CD4-positive, alpha-beta memory T cell (primary cell): Measurements from ENCODE around the gene GABRG2. TPM values are rescaled to one million over a fixed set of nuclear protein-coding genes. Genes with fewer than 3 reads are reported as not detected.
A peak's percentile ranks its signal among the peaks of the same experiment; 100 is the strongest.

Experiments
- CTCF ChIA-PET: fragments of 350-600 bp; sonication (Branson Sonifier 250); formaldehyde crosslinking; loops from one replicate; lab custom pipeline; 2021; ENCODE audit warnings: inconsistent platforms; ENCODE audit not compliant: partially characterized antibody; lab: Charles Lee
- POLR2A ChIA-PET: fragments of 350-600 bp; sonication (Branson Sonifier 250); formaldehyde crosslinking; loops from one replicate; lab custom pipeline; 2021; ENCODE audit not compliant: partially characterized antibody; lab: Charles Lee
- DNase-seq, 5 donors: peaks; one replicate each; pipeline versions ENCODE4 v3.0.0 to v3.0.0-alpha.2; 2020 to 2022; ENCODE audit warnings: mixed read lengths in 1 of 5
- H3K27ac ChIP-seq: one replicate; pipeline ENCODE4 v1.7.0; 2013; ENCODE audit warnings: low read depth, low read length
- H3K27me3 ChIP-seq: 2 replicates; pipeline ENCODE4 v1.7.0; 2013; ENCODE audit warnings: mild to moderate bottlenecking, low read length, moderate library complexity; ENCODE audit not compliant: insufficient read depth
- H3K36me3 ChIP-seq: 2 replicates; pipeline ENCODE4 v1.7.0; 2013; ENCODE audit warnings: mild to moderate bottlenecking, low read length, moderate library complexity; ENCODE audit not compliant: insufficient read depth
- H3K4me1 ChIP-seq: 2 replicates; pipeline ENCODE4 v1.7.0; 2013; ENCODE audit warnings: mild to moderate bottlenecking, low read length, moderate library complexity; ENCODE audit not compliant: insufficient read depth
- H3K4me3 ChIP-seq, 2 donors: one replicate each; pipeline ENCODE4 v1.7.0; 2013; ENCODE audit warnings: low read length in 2 of 2, mild to moderate bottlenecking in 1 of 2
- H3K9me3 ChIP-seq, 2 donors: one replicate each; pipeline ENCODE4 v1.7.0; 2013; ENCODE audit warnings: low read length in 2 of 2, control low read depth in 1 of 2; ENCODE audit not compliant: control insufficient read depth in 1 of 2
- H3K27ac Mint-ChIP-seq, 7 donors: one replicate each; pipeline ENCODE4 v1.8.0; 2020 to 2021; ENCODE audit warnings: mixed read lengths in 7 of 7, mild to moderate bottlenecking in 6 of 7, inconsistent platforms in 3 of 7, moderate library complexity in 3 of 7
- H3K27me3 Mint-ChIP-seq, 2 donors: one replicate each; pipeline ENCODE4 v1.8.0; 2020 to 2021; ENCODE audit warnings: mixed read lengths in 2 of 2
- H3K36me3 Mint-ChIP-seq, 2 donors: one replicate each; pipeline ENCODE4 v1.8.0; 2020 to 2021; ENCODE audit warnings: mixed read lengths in 2 of 2, inconsistent platforms in 1 of 2, mild to moderate bottlenecking in 1 of 2
- H3K4me1 Mint-ChIP-seq, 4 donors: one replicate each; pipeline ENCODE4 v1.8.0; 2020 to 2021; ENCODE audit warnings: mixed read lengths in 4 of 4, mild to moderate bottlenecking in 1 of 4
- H3K4me3 Mint-ChIP-seq, 8 donors: one replicate each; pipeline ENCODE4 v1.8.0; 2020 to 2021; ENCODE audit warnings: mixed read lengths in 8 of 8, mild to moderate bottlenecking in 7 of 8, moderate library complexity in 6 of 8, inconsistent platforms in 3 of 8
- H3K9me3 Mint-ChIP-seq, 8 donors: one replicate each; pipeline ENCODE4 v1.8.0; 2020 to 2021; ENCODE audit warnings: mixed read lengths in 8 of 8, mild to moderate bottlenecking in 5 of 8, inconsistent platforms in 3 of 8, moderate library complexity in 1 of 8
- intact Hi-C: fragments of 100-400 bp; cut with micrococcal nuclease; formaldehyde crosslinking; loops from one replicate; pipeline ENCODE4 v1.15.1; 2023
- polyA plus RNA-seq, 2 donors: library from polyadenylated mRNA; unstranded; fragments of 300-500 nt; fragmentation: Illumina TruSeq; gene quantifications; one replicate each; pipeline ENCODE4 v1.2.3, GENCODE V29; 2021
- total RNA-seq, 2 experiments: library from RNA; stranded (reverse); gene quantifications; one replicate each; pipeline ENCODE4 v1.2.3, GENCODE V29; 2021

Gene GABRG2
- total and polyA plus RNA-seq, 4 experiments from 2014 or later = not detected

DNA sequence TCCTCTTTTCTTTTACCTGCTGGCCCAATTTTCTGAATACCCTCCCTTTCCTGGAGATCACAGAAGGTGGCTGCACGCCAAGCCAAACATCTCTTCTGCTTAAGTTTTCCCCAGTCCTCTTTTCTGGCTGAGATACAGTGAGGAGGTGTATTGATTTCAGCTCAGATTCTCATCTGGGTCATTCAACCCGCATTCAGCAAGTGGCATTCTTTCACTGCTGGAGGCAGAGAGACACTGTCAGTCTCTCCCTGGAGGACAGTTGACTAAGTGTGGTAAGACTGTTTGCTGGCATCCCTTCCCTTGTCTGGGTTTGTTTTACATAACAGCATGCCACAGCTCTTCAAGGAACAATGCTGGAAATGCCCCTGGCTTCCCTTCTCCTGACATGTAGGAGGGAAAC is 60.5 kb downstream of the GABRG2 start:
- H3K4me3 Mint-ChIP-seq = no peak overlapping the region
- no peak overlapping the region for H3K4me3 ChIP-seq
- intact Hi-C loops = no loop called here
- peaks cover 0 to 7% (median 2%) of the 10 kb centered on the region in 8 donors for H3K9me3 Mint-ChIP-seq
- no peak overlapping the region for H3K27ac ChIP-seq
- H3K36me3 ChIP-seq = no peaks in the 10 kb centered on the region
- no peaks in the 10 kb centered on the region for H3K27me3 ChIP-seq
- H3K9me3 ChIP-seq = no peaks in the 10 kb centered on the region
- no peak overlapping the region for H3K27ac Mint-ChIP-seq
- DNase-seq = no peak
- no peaks in the 10 kb centered on the region for H3K4me1 ChIP-seq
- ChIA-PET CTCF (no interaction called here), POLR2A (no interaction called here)
- no peaks in the 10 kb centered on the region for H3K4me1 Mint-ChIP-seq
- H3K36me3 Mint-ChIP-seq = no peaks in the 10 kb centered on the region
- no peaks in the 10 kb centered on the region for H3K27me3 Mint-ChIP-seq

DNA sequence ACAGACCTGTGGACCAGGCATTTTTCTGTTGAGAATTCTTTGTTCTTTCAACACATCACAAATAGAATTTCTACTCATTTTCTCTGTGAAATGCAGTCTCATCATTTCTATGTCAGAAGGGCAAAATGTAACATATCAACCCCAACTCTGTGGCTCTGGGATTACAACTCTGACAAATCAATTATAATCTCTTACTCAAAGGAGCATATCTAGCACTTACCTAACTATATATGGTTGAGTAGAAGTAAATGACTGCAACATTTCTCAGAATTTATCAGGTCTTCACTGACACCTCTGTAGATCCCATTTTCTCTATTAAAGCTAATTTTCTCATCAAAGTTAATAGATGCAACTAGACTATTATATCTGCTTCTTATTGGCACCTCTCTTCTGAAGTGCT is 64.8 kb downstream of the GABRG2 start:
- POLR2A ChIA-PET = no interaction called here
- Histone ChIP-seq H3K4me3 (no peak overlapping the region), H3K27me3 (no peaks in the 10 kb centered on the region), H3K27ac (no peak overlapping the region), H3K9me3 (no peaks in the 10 kb centered on the region), H3K36me3 (no peaks in the 10 kb centered on the region), H3K4me1 (no peaks in the 10 kb centered on the region)
- Mint-ChIP-seq H3K27ac (no peak overlapping the region), H3K27me3 (no peaks in the 10 kb centered on the region), H3K4me1 (no peaks in the 10 kb centered on the region), H3K4me3 (no peak overlapping the region), H3K36me3 (no peaks in the 10 kb centered on the region), H3K9me3 (peaks cover 0 to 10% (median 0%) of the 10 kb centered on the region in 8 donors)
- CTCF ChIA-PET = no interaction called here
- DNase-seq = no peak
- intact Hi-C loops = no loop called here

DNA sequence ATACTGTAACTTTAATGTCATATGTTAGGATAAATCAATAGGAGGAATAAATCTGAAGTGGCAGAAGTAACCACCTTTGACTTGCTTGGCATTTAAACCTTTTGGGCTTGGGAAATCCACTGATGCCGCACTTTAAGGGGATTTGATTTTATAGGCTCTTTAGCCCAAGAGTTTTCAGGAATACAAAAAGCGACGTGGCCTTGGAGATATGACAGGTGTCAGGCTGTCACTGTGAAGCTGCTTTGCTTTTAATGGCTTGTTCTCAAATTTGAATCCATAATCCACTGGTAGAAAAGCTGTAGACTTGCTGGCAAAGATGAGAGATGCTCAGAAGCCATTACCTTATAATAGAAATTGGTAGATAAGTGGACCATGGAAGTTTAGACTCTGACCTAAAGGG is 71.6 kb downstream of the GABRG2 start:
- POLR2A ChIA-PET = no interaction called here
- no peak overlapping the region for H3K27ac ChIP-seq
- H3K4me3 Mint-ChIP-seq = no peak overlapping the region
- no peak overlapping the region for H3K27ac Mint-ChIP-seq
- intact Hi-C loops = no loop called here
- no peak overlapping the region for H3K4me3 ChIP-seq
- H3K36me3 ChIP-seq = no peaks in the 10 kb centered on the region
- no peaks in the 10 kb centered on the region for H3K27me3 ChIP-seq
- peaks cover 0 to 5% (median 1%) of the 10 kb centered on the region in 8 donors for H3K9me3 Mint-ChIP-seq
- no peaks in the 10 kb centered on the region for H3K4me1 ChIP-seq
- no peaks in the 10 kb centered on the region for H3K36me3 Mint-ChIP-seq
- DNase-seq = no peak
- CTCF ChIA-PET = no interaction called here
- H3K27me3 Mint-ChIP-seq = no peaks in the 10 kb centered on the region
- H3K9me3 ChIP-seq = no peaks in the 10 kb centered on the region
- H3K4me1 Mint-ChIP-seq = no peaks in the 10 kb centered on the region

DNA sequence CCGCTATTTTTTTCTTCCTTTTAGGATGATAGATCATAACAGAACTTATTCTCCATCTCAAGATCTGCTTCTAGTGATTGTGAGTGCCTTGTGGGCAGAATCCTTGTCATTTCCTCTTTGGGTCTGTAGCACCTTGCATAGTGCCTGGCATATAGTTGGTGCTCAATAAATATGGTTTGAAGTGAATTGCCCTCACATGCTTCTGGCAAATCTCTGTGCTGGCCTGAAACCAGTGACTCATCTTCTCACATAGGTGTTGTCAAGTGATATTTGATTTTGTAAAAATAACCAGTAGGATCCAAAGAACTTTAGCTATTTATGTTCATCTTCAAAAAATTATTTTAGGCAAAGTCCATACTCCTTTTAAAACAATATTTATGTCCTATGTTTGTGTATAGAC is 86.7 kb downstream of the GABRG2 start:
- intact Hi-C loops = no loop called here
- CTCF ChIA-PET = no interaction called here
- H3K9me3 ChIP-seq = no peaks in the 10 kb centered on the region
- no peak overlapping the region for H3K4me3 ChIP-seq
- Mint-ChIP-seq H3K4me1 (no peaks in the 10 kb centered on the region), H3K4me3 (no peak overlapping the region), H3K9me3 (peaks cover 0 to 3% (median 0%) of the 10 kb centered on the region in 8 donors), H3K27ac (no peak overlapping the region), H3K27me3 (no peaks in the 10 kb centered on the region), H3K36me3 (no peaks in the 10 kb centered on the region)
- POLR2A ChIA-PET = no interaction called here
- no peak for DNase-seq
- H3K27me3 ChIP-seq = no peaks in the 10 kb centered on the region
- no peaks in the 10 kb centered on the region for H3K36me3 ChIP-seq
- H3K27ac ChIP-seq = no peak overlapping the region
- no peaks in the 10 kb centered on the region for H3K4me1 ChIP-seq

GRCh38 chr5:162160401-162160800 is 92.8 kb downstream of the GABRG2 start:
- intact Hi-C loops = no loop called here
- H3K27me3 Mint-ChIP-seq = no peaks in the 10 kb centered on the region
- no peak overlapping the region for H3K27ac Mint-ChIP-seq
- no peaks in the 10 kb centered on the region for H3K4me1 ChIP-seq
- peaks cover 0 to 13% (median 8%) of the 10 kb centered on the region in 8 donors for H3K9me3 Mint-ChIP-seq
- CTCF ChIA-PET = no interaction called here
- H3K36me3 Mint-ChIP-seq = no peaks in the 10 kb centered on the region
- no peaks in the 10 kb centered on the region for H3K27me3 ChIP-seq
- no peak overlapping the region for H3K4me3 ChIP-seq
- no peaks in the 10 kb centered on the region for H3K36me3 ChIP-seq
- POLR2A ChIA-PET = no interaction called here
- no peaks in the 10 kb centered on the region for H3K4me1 Mint-ChIP-seq
- no peak for DNase-seq
- H3K4me3 Mint-ChIP-seq = no peak overlapping the region
- H3K27ac ChIP-seq = no peak overlapping the region
- no peaks in the 10 kb centered on the region for H3K9me3 ChIP-seq

DNA sequence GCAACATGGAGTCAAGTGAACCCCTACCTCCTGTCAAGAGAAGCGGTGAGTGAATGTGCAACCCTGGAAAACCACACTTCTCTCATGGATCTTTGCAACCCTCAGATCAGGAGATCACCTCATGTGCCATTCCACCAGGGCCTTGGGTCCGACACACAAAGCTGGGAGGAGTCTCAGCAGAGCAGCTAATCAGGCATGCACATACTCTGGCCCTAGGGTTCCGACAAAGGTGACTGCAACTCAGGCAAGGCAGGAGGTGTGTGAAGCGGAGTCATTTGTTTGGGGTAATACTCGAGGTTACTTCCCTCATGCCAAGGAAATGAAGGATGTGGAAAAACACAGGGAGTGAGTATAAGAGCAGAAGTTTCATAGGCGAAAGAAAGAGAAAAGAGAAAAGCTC is 96.1 kb downstream of the GABRG2 start:
- ChIA-PET CTCF (no interaction called here), POLR2A (no interaction called here)
- no peaks in the 10 kb centered on the region for H3K27me3 ChIP-seq
- intact Hi-C loops = no loop called here
- Mint-ChIP-seq H3K4me3 (no peak overlapping the region), H3K9me3 (peaks cover 5 to 31% (median 22%) of the 10 kb centered on the region in 8 donors), H3K36me3 (no peaks in the 10 kb centered on the region), H3K27ac (peak overlapping the region in 1 of 7 donors; percentile 81), H3K4me1 (no peaks in the 10 kb centered on the region), H3K27me3 (no peaks in the 10 kb centered on the region)
- H3K27ac ChIP-seq = no peak overlapping the region
- no peaks in the 10 kb centered on the region for H3K4me1 ChIP-seq
- no peaks in the 10 kb centered on the region for H3K36me3 ChIP-seq
- H3K4me3 ChIP-seq = no peak overlapping the region
- no peaks in the 10 kb centered on the region for H3K9me3 ChIP-seq
- no peak for DNase-seq

DNA sequence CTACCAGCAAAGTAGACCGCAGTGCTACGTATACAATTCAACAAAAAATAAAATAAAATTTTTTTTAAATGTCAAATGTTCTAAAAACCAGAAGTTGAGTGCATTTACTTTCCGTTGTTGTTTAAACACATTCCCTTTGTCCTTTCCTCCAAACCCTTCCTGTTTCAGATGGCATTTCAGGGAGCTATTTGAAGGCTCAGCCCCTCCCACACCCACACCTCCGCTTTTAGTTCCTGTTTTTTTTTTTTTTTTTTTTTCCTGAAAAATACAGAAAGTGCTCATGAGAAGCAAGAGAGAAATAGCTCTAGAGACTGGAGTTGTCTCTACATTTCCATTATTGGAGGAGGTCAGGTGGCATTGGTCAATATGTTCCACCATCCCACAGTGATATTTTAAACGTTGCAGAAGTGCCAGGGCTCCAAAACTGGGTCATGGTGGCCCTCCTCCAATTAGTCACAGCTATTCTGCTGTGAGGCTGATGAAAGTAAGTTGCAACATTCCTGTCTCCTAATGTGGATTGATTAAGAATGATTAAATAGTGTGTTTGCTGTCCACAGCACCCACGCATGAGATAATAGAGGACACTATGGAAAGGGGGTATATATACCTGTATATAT is 106.9 kb downstream of the GABRG2 start:
- no peak overlapping the region for H3K27ac ChIP-seq
- no peak for DNase-seq
- no peak overlapping the region for H3K4me3 ChIP-seq
- H3K27ac Mint-ChIP-seq = no peak overlapping the region
- no peaks in the 10 kb centered on the region for H3K27me3 ChIP-seq
- no peaks in the 10 kb centered on the region for H3K9me3 ChIP-seq
- POLR2A ChIA-PET = no interaction called here
- no peaks in the 10 kb centered on the region for H3K27me3 Mint-ChIP-seq
- peaks cover 0 to 10% (median 2%) of the 10 kb centered on the region in 8 donors for H3K9me3 Mint-ChIP-seq
- H3K36me3 Mint-ChIP-seq = no peaks in the 10 kb centered on the region
- no peaks in the 10 kb centered on the region for H3K4me1 Mint-ChIP-seq
- no peak overlapping the region for H3K4me3 Mint-ChIP-seq
- CTCF ChIA-PET = no interaction called here
- H3K36me3 ChIP-seq = no peaks in the 10 kb centered on the region
- H3K4me1 ChIP-seq = no peaks in the 10 kb centered on the region
- intact Hi-C loops = no loop called here

- ChIA-PET CTCF (no interaction called here), POLR2A (no interaction called here)
- intact Hi-C loops = no loop called here
- no peak for DNase-seq
- H3K36me3 ChIP-seq = no peaks in the 10 kb centered on the region
- no peak overlapping the region for H3K27ac ChIP-seq
- H3K36me3 Mint-ChIP-seq = no peaks in the 10 kb centered on the region
- no peaks in the 10 kb centered on the region for H3K4me1 Mint-ChIP-seq
- H3K27ac Mint-ChIP-seq = no peak overlapping the region
- H3K4me3 Mint-ChIP-seq = no peak overlapping the region
- H3K4me3 ChIP-seq = no peak overlapping the region
- H3K9me3 ChIP-seq = no peaks in the 10 kb centered on the region
- no peaks in the 10 kb centered on the region for H3K4me1 ChIP-seq
- no peaks in the 10 kb centered on the region for H3K27me3 Mint-ChIP-seq
- no peaks in the 10 kb centered on the region for H3K27me3 ChIP-seq
- peaks cover 0 to 23% (median 10%) of the 10 kb centered on the region in 8 donors for H3K9me3 Mint-ChIP-seq
These were observed 119.8 kb downstream of the GABRG2 start for GRCh38 chr5:162187371-162187770.
